IMR-90 (cell line): ENCODE measurements around the gene ADGRG6. TPM values are rescaled to one million over a fixed set of nuclear protein-coding genes. Genes with fewer than 3 reads are reported as not detected.

ENCODE experiments used
- ATAC-seq: fragments of 200-7000 bp; cut with Tn5 transposase; 2 replicates; pipeline ENCODE4 v1.9.1; 2020; ENCODE audit warnings: low read depth, mild to moderate bottlenecking, moderate library complexity
- BruUV-seq: library from RNA; stranded (reverse); fragments of 400-500 nt; replicated peaks from 2 replicates; lab custom pipeline; 2021; lab: Mats Ljungman, UMichigan
- CTCF ChIA-PET: fragments of 300-600 bp; formaldehyde crosslinking; extraction: SDS; loops from one replicate; lab custom pipeline; 2021; ENCODE audit warnings: antibody characterized with exemption; lab: Yijun Ruan, JAX
- POLR2A ChIA-PET: fragments of 300-600 bp; sonication (Branson Sonifier 250); formaldehyde crosslinking; loops from one replicate; lab custom pipeline; 2022; ENCODE audit warnings: antibody characterized with exemption; ENCODE audit not compliant: unreplicated experiment; lab: Charles Lee
- DNase-seq: peaks from one replicate; pipeline ENCODE4 v3.0.0; 2013
- H2AFZ ChIP-seq: replicated peaks from 2 replicates; pipeline ENCODE3; 2013; ENCODE audit warnings: low read length, mild to moderate bottlenecking; ENCODE audit not compliant: poor library complexity
- H2AK5ac ChIP-seq: 2 replicates; pipeline ENCODE4 v1.6.1; 2013; ENCODE audit warnings: low read depth, low read length, inconsistent platforms
- H2AK9ac ChIP-seq: replicated peaks from 2 replicates; pipeline ENCODE3; 2013; ENCODE audit warnings: mild to moderate bottlenecking, low read depth, low read length, moderate library complexity; ENCODE audit not compliant: poor library complexity
- H2BK120ac ChIP-seq: 2 replicates; pipeline ENCODE4 v1.6.1; 2013; ENCODE audit warnings: low read depth, low read length, inconsistent platforms
- H2BK15ac ChIP-seq: 3 replicates; pipeline ENCODE4 v1.6.1; 2013; ENCODE audit warnings: low read depth, low read length, inconsistent platforms
- H2BK20ac ChIP-seq: 2 replicates; pipeline ENCODE4 v1.6.1; 2013; ENCODE audit warnings: low read depth, mild to moderate bottlenecking, inconsistent platforms, low read length, moderate library complexity
- H2BK5ac ChIP-seq: 2 replicates; pipeline ENCODE4 v1.6.1; 2013; ENCODE audit warnings: mild to moderate bottlenecking, low read depth, low read length, inconsistent platforms; ENCODE audit not compliant: poor library complexity, severe bottlenecking
- H3K14ac ChIP-seq: replicated peaks from 2 replicates; pipeline ENCODE4 v1.6.1; 2013; ENCODE audit warnings: low read depth, low read length, inconsistent platforms
- H3K18ac ChIP-seq: 2 replicates; pipeline ENCODE4 v1.6.1; 2013; ENCODE audit warnings: low read depth, low read length, control low read depth
- H3K23ac ChIP-seq: 2 replicates; pipeline ENCODE4 v1.6.1; 2013; ENCODE audit warnings: low read depth, low read length, inconsistent platforms
- H3K27ac ChIP-seq: 2 replicates; pipeline ENCODE4 v1.5.1; 2013; ENCODE audit warnings: mild to moderate bottlenecking, control low read depth, low read length; ENCODE audit not compliant: insufficient read depth
- H3K27me3 ChIP-seq: 2 replicates; pipeline ENCODE4 v1.6.1; 2013; ENCODE audit warnings: low read length; ENCODE audit not compliant: control insufficient read depth, insufficient read depth
- H3K36me3 ChIP-seq: 2 replicates; pipeline ENCODE4 v1.6.1; 2013; ENCODE audit warnings: low read length, mixed read lengths; ENCODE audit not compliant: control insufficient read depth, insufficient read depth
- H3K4ac ChIP-seq: 2 replicates; pipeline ENCODE4 v1.6.1; 2013; ENCODE audit warnings: low read depth, low read length, inconsistent platforms
- H3K4me1 ChIP-seq: 2 replicates; pipeline ENCODE4 v1.6.1; 2013; ENCODE audit warnings: low read length, mixed read lengths; ENCODE audit not compliant: control insufficient read depth, insufficient read depth
- H3K4me2 ChIP-seq: 2 replicates; pipeline ENCODE4 v1.6.1; 2013; ENCODE audit warnings: low read depth, mild to moderate bottlenecking, control low read depth, low read length, moderate library complexity
- H3K4me3 ChIP-seq: 2 replicates; pipeline ENCODE4 v1.5.1; 2013; ENCODE audit warnings: low read depth, mild to moderate bottlenecking, control low read depth, low read length, moderate library complexity; ENCODE audit not compliant: insufficient read depth
- H3K56ac ChIP-seq: 2 replicates; pipeline ENCODE4 v1.6.1; 2013; ENCODE audit warnings: low read length, inconsistent platforms; ENCODE audit not compliant: insufficient read depth; ENCODE audit errors: extremely low read depth
- H3K79me1 ChIP-seq, 2 experiments: 2 replicates each; pipeline ENCODE4 v1.6.1; 2013; ENCODE audit warnings: low read length in 2 of 2, inconsistent platforms in 1 of 2, low read depth in 1 of 2
- H3K9ac ChIP-seq: 2 replicates; pipeline ENCODE4 v1.6.1; 2013; ENCODE audit warnings: low read depth, low read length, control low read depth
- H3K9me1 ChIP-seq: 2 replicates; pipeline ENCODE4 v1.6.1; 2013; ENCODE audit warnings: low read length, inconsistent platforms; ENCODE audit not compliant: insufficient read depth
- H3K9me3 ChIP-seq: 2 replicates; pipeline ENCODE4 v1.6.1; 2013; ENCODE audit warnings: low read length; ENCODE audit not compliant: control insufficient read depth, insufficient read depth
- H4K20me1 ChIP-seq: 2 replicates; pipeline ENCODE4 v1.6.1; 2013; ENCODE audit warnings: low read length, inconsistent platforms; ENCODE audit not compliant: insufficient read depth
- H4K5ac ChIP-seq: 2 replicates; pipeline ENCODE4 v1.6.1; 2013; ENCODE audit warnings: mild to moderate bottlenecking, low read depth, low read length, control low read depth
- H4K8ac ChIP-seq, 2 experiments: 2 replicates each; pipeline ENCODE4 v1.6.1; 2013; ENCODE audit warnings: low read depth in 2 of 2, low read length in 2 of 2, control low read depth in 1 of 2, inconsistent platforms in 1 of 2
- H4K91ac ChIP-seq: 2 replicates; pipeline ENCODE4 v1.6.1; 2013; ENCODE audit warnings: low read depth, low read length, inconsistent platforms; ENCODE audit not compliant: insufficient read depth
- BHLHE40 ChIP-seq: fragments of 150-350 bp; IDR thresholded peaks from 2 replicates; pipeline ENCODE4 v1.6.1; 2016; ENCODE audit warnings: mild to moderate bottlenecking, low read depth, low read length
- CEBPB ChIP-seq: IDR thresholded peaks from 2 replicates; pipeline ENCODE4 v1.6.1; 2012; ENCODE audit warnings: low read depth, low read length, improper control_type of control experiment
- CHD1 ChIP-seq: IDR thresholded peaks from 2 replicates; pipeline ENCODE4 v1.6.1; 2012; ENCODE audit warnings: low read depth, low read length, improper control_type of control experiment
- CTCF ChIP-seq: conservative IDR thresholded peaks from 2 replicates; pipeline ENCODE4 v1.5.1; 2012; ENCODE audit warnings: mild to moderate bottlenecking, low read depth, low read length, improper control_type of control experiment
- ELK1 ChIP-seq: fragments of 150-350 bp; IDR thresholded peaks from 2 replicates; pipeline ENCODE4 v1.6.1; 2016; ENCODE audit warnings: low read depth, mild to moderate bottlenecking, low read length, moderate library complexity, borderline replicate concordance
- FOS ChIP-seq: fragments of 150-350 bp; IDR thresholded peaks from 2 replicates; pipeline ENCODE4 v1.6.1; 2016; ENCODE audit warnings: low read depth, low read length
- MAFK ChIP-seq: IDR thresholded peaks from 2 replicates; pipeline ENCODE4 v1.6.1; 2012; ENCODE audit warnings: low read depth, low read length, improper control_type of control experiment
- MXI1 ChIP-seq: IDR thresholded peaks from 2 replicates; pipeline ENCODE4 v1.6.1; 2012; ENCODE audit warnings: low read depth, mild to moderate bottlenecking, low read length, moderate library complexity, borderline replicate concordance
- NFE2L2 ChIP-seq: fragments of 150-350 bp; IDR thresholded peaks from 2 replicates; pipeline ENCODE4 v1.6.1; 2016; ENCODE audit warnings: low read depth, mild to moderate bottlenecking, low read length
- POLR2A ChIP-seq: IDR thresholded peaks from 2 replicates; pipeline ENCODE4 v1.6.1; 2012; ENCODE audit warnings: mild to moderate bottlenecking, low read depth, low read length
- RAD21 ChIP-seq: IDR thresholded peaks from 2 replicates; pipeline ENCODE4 v1.6.1; 2012; ENCODE audit warnings: low read length, improper control_type of control experiment
- RCOR1 ChIP-seq: IDR thresholded peaks from 2 replicates; pipeline ENCODE4 v1.6.1; 2012; ENCODE audit warnings: mild to moderate bottlenecking, low read length, improper control_type of control experiment; ENCODE audit not compliant: insufficient replicate concordance
- RFX5 ChIP-seq: IDR thresholded peaks from 2 replicates; pipeline ENCODE4 v1.8.0; 2012; ENCODE audit warnings: low read depth, mild to moderate bottlenecking, low read length, moderate library complexity
- SMC3 ChIP-seq: fragments of 150-350 bp; IDR thresholded peaks from 2 replicates; pipeline ENCODE4 v1.6.1; 2016; ENCODE audit warnings: low read depth, mild to moderate bottlenecking, antibody characterized with exemption, low read length, moderate library complexity
- USF2 ChIP-seq: fragments of 150-350 bp; IDR thresholded peaks from 2 replicates; pipeline ENCODE4 v1.6.1; 2017; ENCODE audit warnings: mild to moderate bottlenecking, antibody characterized with exemption, low read length, low read depth
- dilution Hi-C: fragments of 300-500 bp; cut with HindIII; formaldehyde crosslinking; loops from one replicate; pipeline ENCODE4 v1.14.3; 2018; ENCODE audit warnings: low sequenced_read_pairs; ENCODE audit not compliant: unreplicated experiment
- in situ Hi-C: fragments of 300-500 bp; cut with MboI; formaldehyde crosslinking; loops from 3 replicates; pipeline ENCODE4 v1.14.3; 2019; ENCODE audit warnings: low sequenced_read_pairs, inconsistent platforms, mixed read lengths
- intact Hi-C: fragments of 100-400 bp; cut with micrococcal nuclease; formaldehyde crosslinking; loops from 2 replicates; pipeline ENCODE4 v1.10.0; 2022
- polyA plus RNA-seq, 3 experiments: library from polyadenylated mRNA; depleted of rRNA; stranded (reverse); fragments of >200 nt; gene quantifications; 2 replicates each; pipeline ENCODE4 v1.2.3, GENCODE V29; 2012; ENCODE audit warnings: low replicate concordance in 1 of 3
- total RNA-seq: library from RNA; depleted of rRNA; stranded (reverse); fragments of >200 nt; gene quantifications from 2 replicates; pipeline ENCODE4 v1.2.3, GENCODE V29; 2012

Gene ADGRG6
- total and polyA plus RNA-seq, 2 of the 4 experiments (the other 2 are of a cell fraction): 10.0 to 20.3 TPM

GRCh38 chr6:142421285-142422117, 119.7 kb downstream of the ADGRG6 start:
- H2BK120ac ChIP-seq: peak overlapping the region; percentile 71
- no peaks in the 10 kb centered on the region for H4K20me1 ChIP-seq
- dilution Hi-C loops: no loop called here
- no peak overlapping the region for H2BK15ac ChIP-seq
- no peak overlapping the region; the same call in 1 of the 2 replicates for H3K18ac ChIP-seq
- no peak overlapping the region for H3K23ac ChIP-seq
- H3K4me2 ChIP-seq: peak overlapping the region; percentile 29; the same call in 1 of the 2 replicates
- no peak overlapping the region for H3K14ac ChIP-seq
- H3K56ac ChIP-seq: peak overlapping the region; percentile 17; the same call in 1 of the 2 replicates
- DNase-seq (peak; percentile 47), ATAC-seq (peak; percentile 70)
- H3K9me1 ChIP-seq: no peaks in the 10 kb centered on the region
- in situ Hi-C loops: no loop called here
- H2BK5ac ChIP-seq: peak overlapping the region; percentile 60
- no TSS peak for BruUV-seq
- ChIA-PET POLR2A (no interaction called here), CTCF (interaction anchor here (0.6 kb wide), 2 partner anchors 198 to 512 kb away, joined by 3 read pairs; no protein-coding TSS in a partner anchor)
- H3K36me3 ChIP-seq: 0 out of 2 replicates have a peak, but pooled peaks cover 2% of the 10 kb centered on the region
- H2AK9ac ChIP-seq: no peak overlapping the region
- H3K4me1 ChIP-seq: peaks cover 11% of the 10 kb centered on the region
- 0 out of 4 replicates have a peak overlapping the region, but pooled peaks have one; percentile 33 to 37 for H4K8ac ChIP-seq
- H3K27ac ChIP-seq: no peak overlapping the region; the same call in 1 of the 2 replicates
- H4K5ac ChIP-seq: no peak overlapping the region; the same call in 1 of the 2 replicates
- H2AFZ ChIP-seq: no peak overlapping the region
- H3K9me3 ChIP-seq: no peaks in the 10 kb centered on the region
- no peak overlapping the region for H3K4me3 ChIP-seq
- H3K27me3 ChIP-seq: no peaks in the 10 kb centered on the region
- no peak overlapping the region for H2AK5ac ChIP-seq
- peak overlapping the region; percentile 39 for H4K91ac ChIP-seq
- peak overlapping the region; percentile 42; the same call in 1 of the 2 replicates for H2BK20ac ChIP-seq
- intact Hi-C loops: no loop called here
- H3K4ac ChIP-seq: peak overlapping the region; percentile 56; the same call in 1 of the 2 replicates
- no peaks in the 10 kb centered on the region for H3K79me1 ChIP-seq
- H3K9ac ChIP-seq: no peak overlapping the region
- no peak for TF ChIP-seq SMC3
- TF ChIP-seq RCOR1: no peak
- no peak for TF ChIP-seq NFE2L2
- no peak for TF ChIP-seq MXI1
- no peak for TF ChIP-seq BHLHE40
- TF ChIP-seq CEBPB: no peak
- TF ChIP-seq POLR2A: no peak
- no peak for TF ChIP-seq RFX5
- no peak for TF ChIP-seq FOS
- no peak for TF ChIP-seq RAD21
- no peak for TF ChIP-seq CHD1
- TF ChIP-seq ELK1: no peak
- TF ChIP-seq USF2: no peak
- no peak for TF ChIP-seq CTCF
- no peak for TF ChIP-seq MAFK
